ENCODE measurements around the gene TNNT3. TPM values are rescaled to one million over a fixed set of nuclear protein-coding genes. Genes with fewer than 3 reads are reported as not detected.

The TNNT3 gene
- total RNA-seq, 1 experiment from 2014 or later, result not detected

DNA sequence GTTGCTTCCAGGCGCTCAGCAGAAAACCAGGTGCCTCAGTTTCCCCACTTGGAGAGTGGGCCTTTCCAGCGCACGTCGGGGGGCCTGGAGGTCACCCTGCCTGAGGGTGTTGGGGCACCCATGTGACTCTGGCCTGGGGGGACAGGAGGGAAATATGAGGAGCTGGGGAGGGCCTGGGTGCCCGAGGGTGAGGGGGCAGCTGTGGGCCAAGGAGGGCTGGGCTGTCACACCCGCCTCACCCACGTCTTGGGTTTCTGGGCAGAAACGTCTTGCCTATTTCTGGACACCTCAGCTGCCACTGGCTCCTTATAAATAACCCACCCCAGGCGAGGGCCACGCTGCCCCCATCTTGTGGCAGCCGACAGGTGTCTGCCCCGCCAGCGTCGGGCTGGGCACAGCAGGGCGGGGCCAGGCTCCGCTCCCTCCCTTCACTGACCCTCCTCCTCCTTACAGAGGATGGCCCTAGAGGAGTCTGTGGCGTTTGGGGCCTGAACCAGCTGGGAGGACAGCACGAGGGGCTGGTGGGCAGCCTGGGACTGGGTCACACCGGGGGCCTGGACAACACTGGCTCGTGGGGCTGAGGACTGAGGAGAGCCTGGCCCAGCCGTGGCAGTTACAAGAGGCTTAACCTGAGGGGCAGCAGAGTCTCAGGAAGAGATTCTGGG, 1.5 kb downstream of the TNNT3 start:
- Histone ChIP-seq H3K18ac (ENCODE audit: insufficient read length, low read depth, low read length) (no peak overlapping the region), H2AK5ac (ENCODE audit: insufficient read length, low read length) (no peak overlapping the region), H4K20me1 (ENCODE audit: control insufficient read depth, insufficient read depth, insufficient read length) (no peaks in the 10 kb centered on the region), H3K14ac (ENCODE audit: insufficient read depth, low read length) (no peak overlapping the region; the same call in 1 of the 2 replicates), H2BK20ac (ENCODE audit: low read depth, low read length, poor library complexity, severe bottlenecking) (no peak overlapping the region), H3T11ph (ENCODE audit: low read length) (no peak overlapping the region), H3K4me2 (ENCODE audit: insufficient read depth, insufficient read length, low read length) (no peak overlapping the region), H3K27ac (ENCODE audit: insufficient read length, low read depth, low read length) (no peak overlapping the region), H3K9ac (ENCODE audit: extremely low read depth, insufficient read length, low read length) (no peak overlapping the region), H4K91ac (ENCODE audit: insufficient read length, low read depth, low read length) (no peak overlapping the region), H3K79me1 (ENCODE audit: insufficient read depth, low read depth, low read length, poor library complexity, severe bottlenecking) (no peaks in the 10 kb centered on the region), H4K5ac (ENCODE audit: insufficient read length, low read depth, low read length) (no peak overlapping the region), H3K56ac (ENCODE audit: insufficient read length, low read depth, low read length) (no peak overlapping the region), H3K9me3 (ENCODE audit: control insufficient read depth, low read depth, low read length) (no peaks in the 10 kb centered on the region), H2BK15ac (ENCODE audit: low read depth, low read length) (no peak overlapping the region), H3K4ac (ENCODE audit: low read depth, low read length) (no peak overlapping the region), H3K23me2 (ENCODE audit: insufficient read length, low read depth, low read length, poor library complexity, severe bottlenecking) (no peaks in the 10 kb centered on the region), H3K27me3 (ENCODE audit: insufficient read depth, low read length) (no peaks in the 10 kb centered on the region), H4K8ac (replicated peaks; ENCODE audit: insufficient read length, low read depth, low read length) (no peak overlapping the region), H2BK12ac (ENCODE audit: insufficient read length, low read depth, low read length) (no peak overlapping the region), H3K23ac (ENCODE audit: insufficient read length, low read depth, low read length) (no peak overlapping the region), H3K4me1 (ENCODE audit: insufficient read depth, low read length) (no peaks in the 10 kb centered on the region), H2BK120ac (ENCODE audit: low read depth, low read length, poor library complexity, severe bottlenecking) (no peak overlapping the region), H3K79me2 (ENCODE audit: insufficient read depth, low read length) (no peaks in the 10 kb centered on the region), H2AFZ (ENCODE audit: low read length) (no peak overlapping the region), H2BK5ac (ENCODE audit: insufficient read length, low read length) (no peak overlapping the region)
- Mint-ChIP-seq H3K4me1 (peaks cover 3 to 6% of the 10 kb centered on the region in 2 experiments; a peak in 3 of 4 replicates), H3K27me3 (ENCODE audit: low read depth) (peaks cover 13% of the 10 kb centered on the region), H3K9me3 (no peaks in the 10 kb centered on the region; a peak in 1 of 5 replicates), H3K36me3 (ENCODE audit: insufficient read depth in 1 of 3, low read depth in 3 of 3) (no peaks in the 10 kb centered on the region), H3K4me3 (no peak overlapping the region), H3K27ac (peak overlapping the region in 1 of 3 experiments; percentile 76; a peak in 1 of 7 replicates)
- no peak for DNase-seq
- TF ChIP-seq, protein P1, sequence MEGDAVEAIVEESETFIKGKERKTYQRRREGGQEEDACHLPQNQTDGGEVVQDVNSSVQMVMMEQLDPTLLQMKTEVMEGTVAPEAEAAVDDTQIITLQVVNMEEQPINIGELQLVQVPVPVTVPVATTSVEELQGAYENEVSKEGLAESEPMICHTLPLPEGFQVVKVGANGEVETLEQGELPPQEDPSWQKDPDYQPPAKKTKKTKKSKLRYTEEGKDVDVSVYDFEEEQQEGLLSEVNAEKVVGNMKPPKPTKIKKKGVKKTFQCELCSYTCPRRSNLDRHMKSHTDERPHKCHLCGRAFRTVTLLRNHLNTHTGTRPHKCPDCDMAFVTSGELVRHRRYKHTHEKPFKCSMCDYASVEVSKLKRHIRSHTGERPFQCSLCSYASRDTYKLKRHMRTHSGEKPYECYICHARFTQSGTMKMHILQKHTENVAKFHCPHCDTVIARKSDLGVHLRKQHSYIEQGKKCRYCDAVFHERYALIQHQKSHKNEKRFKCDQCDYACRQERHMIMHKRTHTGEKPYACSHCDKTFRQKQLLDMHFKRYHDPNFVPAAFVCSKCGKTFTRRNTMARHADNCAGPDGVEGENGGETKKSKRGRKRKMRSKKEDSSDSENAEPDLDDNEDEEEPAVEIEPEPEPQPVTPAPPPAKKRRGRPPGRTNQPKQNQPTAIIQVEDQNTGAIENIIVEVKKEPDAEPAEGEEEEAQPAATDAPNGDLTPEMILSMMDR (conservative IDR thresholded peaks at IDR 0.05), result no peak
- no CpG with 5 or more reads among the region's 21 CpGs for WGBS (ENCODE audit: extremely low coverage, insufficient read length, low lambda C conversion rate)
